Osteocyte (in vitro differentiated cells): ENCODE measurements around the gene COL19A1. TPM values are rescaled to one million over a fixed set of nuclear protein-coding genes. Genes with fewer than 3 reads are reported as not detected.
A peak's percentile ranks its signal among the peaks of the same experiment; 100 is the strongest.
"Not testable (repeated sequence)": the region's sequence is repeated elsewhere in the genome, so short reads cannot be mapped to it uniquely, and the experiment has no call there.

Source experiments
- DNase-seq: peaks from one replicate; pipeline ENCODE4 v3.0.0; 2021; ENCODE audit warnings: mixed read lengths; ENCODE audit not compliant: unreplicated experiment; ENCODE audit errors: extremely low spot score
- H3K27ac Mint-ChIP-seq: one replicate; pipeline ENCODE4 v1.8.0; 2021; ENCODE audit warnings: mild to moderate bottlenecking, mixed read lengths; ENCODE audit not compliant: unreplicated experiment
- H3K27me3 Mint-ChIP-seq: one replicate; pipeline ENCODE4 v1.8.0; 2021; ENCODE audit warnings: mixed read lengths; ENCODE audit not compliant: unreplicated experiment
- H3K36me3 Mint-ChIP-seq: one replicate; pipeline ENCODE4 v1.8.0; 2021; ENCODE audit warnings: mixed read lengths; ENCODE audit not compliant: unreplicated experiment
- H3K4me1 Mint-ChIP-seq: one replicate; pipeline ENCODE4 v1.8.0; 2021; ENCODE audit warnings: mixed read lengths; ENCODE audit not compliant: unreplicated experiment
- H3K4me3 Mint-ChIP-seq: one replicate; pipeline ENCODE4 v1.8.0; 2021; ENCODE audit warnings: mild to moderate bottlenecking, moderate library complexity, mixed read lengths; ENCODE audit not compliant: unreplicated experiment
- H3K9me3 Mint-ChIP-seq: one replicate; pipeline ENCODE4 v1.8.0; 2021; ENCODE audit warnings: mixed read lengths; ENCODE audit not compliant: unreplicated experiment
- total RNA-seq: library from RNA; stranded (reverse); gene quantifications from 2 replicates; pipeline ENCODE4 v1.2.1, GENCODE V29; 2021
- TF ChIP-seq, protein P1 (sequence below): fragments of 200-600 bp; sonication (generic); IDR thresholded peaks from 2 replicates; pipeline ENCODE4 v1.5.0; 2021; ENCODE audit warnings: antibody characterized with exemption, mild to moderate bottlenecking, moderate library complexity

The COL19A1 gene
- total RNA-seq, 1 donor from 2014 or later = not detected

- Mint-ChIP-seq H3K4me3 (no peak overlapping the region), H3K27me3 (no peaks in the 10 kb centered on the region), H3K9me3 (no peaks in the 10 kb centered on the region), H3K4me1 (peaks cover 14% of the 10 kb centered on the region), H3K36me3 (no peaks in the 10 kb centered on the region), H3K27ac (no peak overlapping the region)
- TF ChIP-seq, protein P1, sequence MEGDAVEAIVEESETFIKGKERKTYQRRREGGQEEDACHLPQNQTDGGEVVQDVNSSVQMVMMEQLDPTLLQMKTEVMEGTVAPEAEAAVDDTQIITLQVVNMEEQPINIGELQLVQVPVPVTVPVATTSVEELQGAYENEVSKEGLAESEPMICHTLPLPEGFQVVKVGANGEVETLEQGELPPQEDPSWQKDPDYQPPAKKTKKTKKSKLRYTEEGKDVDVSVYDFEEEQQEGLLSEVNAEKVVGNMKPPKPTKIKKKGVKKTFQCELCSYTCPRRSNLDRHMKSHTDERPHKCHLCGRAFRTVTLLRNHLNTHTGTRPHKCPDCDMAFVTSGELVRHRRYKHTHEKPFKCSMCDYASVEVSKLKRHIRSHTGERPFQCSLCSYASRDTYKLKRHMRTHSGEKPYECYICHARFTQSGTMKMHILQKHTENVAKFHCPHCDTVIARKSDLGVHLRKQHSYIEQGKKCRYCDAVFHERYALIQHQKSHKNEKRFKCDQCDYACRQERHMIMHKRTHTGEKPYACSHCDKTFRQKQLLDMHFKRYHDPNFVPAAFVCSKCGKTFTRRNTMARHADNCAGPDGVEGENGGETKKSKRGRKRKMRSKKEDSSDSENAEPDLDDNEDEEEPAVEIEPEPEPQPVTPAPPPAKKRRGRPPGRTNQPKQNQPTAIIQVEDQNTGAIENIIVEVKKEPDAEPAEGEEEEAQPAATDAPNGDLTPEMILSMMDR = no peak
- DNase-seq = no peak
Measured at GRCh38 chr6:69915346-69915745, 49.0 kb downstream of the COL19A1 start.

GRCh38 chr6:69917834-69918233, 51.5 kb downstream of the COL19A1 start:
- peak overlapping the region; percentile 36 for H3K27ac Mint-ChIP-seq
- H3K4me3 Mint-ChIP-seq = no peak overlapping the region
- H3K27me3 Mint-ChIP-seq = no peaks in the 10 kb centered on the region
- peaks cover 14% of the 10 kb centered on the region for H3K4me1 Mint-ChIP-seq
- no peaks in the 10 kb centered on the region for H3K9me3 Mint-ChIP-seq
- TF ChIP-seq, protein P1 = no peak
- DNase-seq = no peak
- H3K36me3 Mint-ChIP-seq = no peaks in the 10 kb centered on the region

GRCh38 chr6:69918813-69919475, 52.6 kb downstream of the COL19A1 start:
- Mint-ChIP-seq H3K4me3 (no peak overlapping the region), H3K36me3 (no peaks in the 10 kb centered on the region), H3K4me1 (peaks cover 14% of the 10 kb centered on the region), H3K27me3 (no peaks in the 10 kb centered on the region), H3K27ac (no peak overlapping the region), H3K9me3 (no peaks in the 10 kb centered on the region)
- DNase-seq = no peak
- TF ChIP-seq, protein P1 = no peak

DNA sequence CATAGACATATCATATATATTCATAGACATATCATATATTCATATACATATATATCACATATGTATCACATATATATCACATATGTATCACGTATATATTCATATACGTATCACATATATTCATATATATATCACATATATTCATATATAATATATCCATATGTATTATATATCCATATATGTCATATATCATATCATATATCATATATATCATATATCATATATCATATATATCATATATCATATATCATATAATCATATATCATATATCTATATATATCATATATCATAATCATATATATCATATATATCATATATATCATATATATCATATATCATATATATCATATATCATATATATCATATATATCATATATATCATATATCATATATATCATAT, 54.7 kb downstream of the COL19A1 start:
- DNase-seq, H3K36me3 Mint-ChIP-seq, H3K27me3 Mint-ChIP-seq: not testable (repeated sequence)

DNA sequence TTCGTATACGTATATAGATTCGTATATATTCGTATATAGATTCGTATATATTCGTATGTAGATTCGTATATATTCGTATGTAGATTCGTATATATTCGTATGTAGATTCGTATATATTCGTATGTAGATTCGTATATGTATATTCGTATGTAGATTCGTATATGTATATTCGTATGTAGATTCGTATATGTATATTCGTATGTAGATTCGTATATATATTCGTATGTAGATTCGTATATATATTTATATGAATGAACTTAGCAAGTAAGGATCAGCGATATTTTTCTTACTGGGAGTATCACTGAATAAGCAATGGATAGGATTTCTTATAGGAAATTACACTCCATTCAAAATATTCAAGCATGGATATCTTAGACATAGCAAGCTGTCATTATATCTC, 55.3 kb downstream of the COL19A1 start:
- not testable (repeated sequence) for DNase-seq, H3K27ac Mint-ChIP-seq, H3K4me3 Mint-ChIP-seq, H3K4me1 Mint-ChIP-seq, H3K36me3 Mint-ChIP-seq, H3K27me3 Mint-ChIP-seq, H3K9me3 Mint-ChIP-seq

More for the DNA sequence above, 54.7 kb downstream of the COL19A1 start:
- H3K4me3 Mint-ChIP-seq, H3K9me3 Mint-ChIP-seq, H3K27ac Mint-ChIP-seq, H3K4me1 Mint-ChIP-seq: not testable (repeated sequence)

GRCh38 chr6:69926745-69927144, 60.4 kb downstream of the COL19A1 start:
- no peak overlapping the region for H3K27ac Mint-ChIP-seq
- no peaks in the 10 kb centered on the region for H3K36me3 Mint-ChIP-seq
- no peaks in the 10 kb centered on the region for H3K27me3 Mint-ChIP-seq
- H3K9me3 Mint-ChIP-seq = peaks cover 22% of the 10 kb centered on the region
- no peak for DNase-seq
- TF ChIP-seq, protein P1 = no peak
- H3K4me1 Mint-ChIP-seq = peaks cover 4% of the 10 kb centered on the region
- no peak overlapping the region for H3K4me3 Mint-ChIP-seq
